MM.1S (cell line): Measurements from ENCODE around the gene PCNX1.

ENCODE experiments used
- DNase-seq: peaks from one replicate; pipeline ENCODE4 v3.0.0-alpha.2; 2015
- H2AFZ ChIP-seq: fragments of 300-600 bp; sonication (generic); 2 replicates; pipeline ENCODE4 v1.6.0; 2016; ENCODE audit warnings: antibody characterized with exemption, low read length
- H3F3A ChIP-seq: fragments of 300-600 bp; sonication (generic); 2 replicates; pipeline ENCODE4 v1.6.1; 2016; ENCODE audit warnings: mild to moderate bottlenecking, antibody characterized with exemption, low read length, moderate library complexity, mixed read lengths; ENCODE audit not compliant: insufficient read depth
- H3K27ac ChIP-seq: fragments of 300-600 bp; sonication (generic); 2 replicates; pipeline ENCODE4 v1.5.1; 2016; ENCODE audit warnings: mild to moderate bottlenecking, low read length
- H3K27me3 ChIP-seq: fragments of 300-600 bp; sonication (generic); replicated peaks from 2 replicates; pipeline ENCODE4 v1.6.0; 2016; ENCODE audit warnings: low read length; ENCODE audit not compliant: insufficient read depth
- H3K36me3 ChIP-seq: fragments of 300-600 bp; sonication (generic); replicated peaks from 2 replicates; pipeline ENCODE4 v1.6.1; 2016; ENCODE audit warnings: mild to moderate bottlenecking, low read length, mixed read lengths; ENCODE audit not compliant: insufficient read depth
- H3K4me1 ChIP-seq: fragments of 300-600 bp; sonication (generic); 2 replicates; pipeline ENCODE4 v1.6.1; 2016; ENCODE audit warnings: low read length, mixed read lengths
- H3K4me2 ChIP-seq: fragments of 300-600 bp; sonication (generic); 2 replicates; pipeline ENCODE4 v1.6.0; 2016; ENCODE audit warnings: low read depth, low read length
- H3K4me3 ChIP-seq: fragments of 300-600 bp; sonication (generic); 2 replicates; pipeline ENCODE4 v1.5.1; 2016; ENCODE audit warnings: low read length, mixed read lengths
- H3K79me2 ChIP-seq: fragments of 300-600 bp; sonication (generic); 2 replicates; pipeline ENCODE4 v1.6.1; 2016; ENCODE audit warnings: mixed run types, low read length, mixed read lengths
- H3K9ac ChIP-seq: fragments of 300-600 bp; sonication (generic); 2 replicates; pipeline ENCODE4 v1.6.1; 2016; ENCODE audit warnings: low read length, mixed read lengths
- H3K9me2 ChIP-seq: fragments of 300-600 bp; sonication (generic); replicated peaks from 2 replicates; pipeline ENCODE4 v1.6.1; 2016; ENCODE audit warnings: mild to moderate bottlenecking, low read length, mixed read lengths; ENCODE audit not compliant: insufficient read depth
- H3K9me3 ChIP-seq: fragments of 300-600 bp; sonication (generic); replicated peaks from 2 replicates; pipeline ENCODE4 v1.6.1; 2016; ENCODE audit warnings: mild to moderate bottlenecking, low read length, mixed read lengths; ENCODE audit not compliant: insufficient read depth
- H4K20me1 ChIP-seq: fragments of 300-600 bp; sonication (generic); 2 replicates; pipeline ENCODE4 v1.6.1; 2016; ENCODE audit warnings: mild to moderate bottlenecking, low read length, moderate library complexity, mixed read lengths; ENCODE audit not compliant: insufficient read depth
- CTCF ChIP-seq: fragments of 300-600 bp; sonication (generic); IDR thresholded peaks from 2 replicates; pipeline ENCODE4 v1.5.1; 2016; ENCODE audit warnings: antibody characterized with exemption, low read length, mixed read lengths
- EZH2 ChIP-seq: fragments of 300-600 bp; sonication (generic); optimal IDR thresholded peaks from 2 replicates; pipeline ENCODE3; 2017; ENCODE audit warnings: low read depth, mild to moderate bottlenecking, antibody characterized with exemption, low read length, mixed read lengths
- EZH2phosphoT487 ChIP-seq: fragments of 300-600 bp; sonication (generic); IDR thresholded peaks from 2 replicates; pipeline ENCODE4 v1.6.1; 2018; ENCODE audit warnings: antibody characterized with exemption, low read length

PCNX1 gene

GRCh38 chr14:70885343-70886022, 21.8 kb upstream of the PCNX1 start:
- H2AFZ ChIP-seq, result no peak overlapping the region
- no peaks in the 10 kb centered on the region for H3K9me2 ChIP-seq
- H3K27ac ChIP-seq, result peak overlapping the region; percentile 91; the same call in 1 of the 2 replicates
- no peak overlapping the region for H3K4me3 ChIP-seq
- H3F3A ChIP-seq, result peaks cover 17% of the 10 kb centered on the region
- no peak for DNase-seq
- no peaks in the 10 kb centered on the region for H4K20me1 ChIP-seq
- H3K36me3 ChIP-seq, result no peaks in the 10 kb centered on the region
- peak overlapping the region; percentile 83; the same call in 1 of the 2 replicates for H3K4me2 ChIP-seq
- H3K79me2 ChIP-seq, result no peaks in the 10 kb centered on the region
- H3K27me3 ChIP-seq, result no peaks in the 10 kb centered on the region
- H3K9ac ChIP-seq, result no peak overlapping the region
- H3K9me3 ChIP-seq, result no peaks in the 10 kb centered on the region
- H3K4me1 ChIP-seq, result peaks cover 34% of the 10 kb centered on the region
- TF ChIP-seq EZH2 (no peak), EZH2phosphoT487 (no peak), CTCF (no peak)

GRCh38 chr14:70886421-70887206, 20.6 kb upstream of the PCNX1 start:
- TF ChIP-seq EZH2phosphoT487 (no peak), EZH2 (no peak), CTCF (no peak)
- Histone ChIP-seq H3K27ac (peak overlapping the region; percentile 91), H3K27me3 (no peaks in the 10 kb centered on the region), H2AFZ (0 out of 2 replicates have a peak overlapping the region, but pooled peaks have one; percentile 42), H3K4me2 (peak overlapping the region; percentile 83), H3K9me3 (no peaks in the 10 kb centered on the region), H3K79me2 (no peaks in the 10 kb centered on the region), H3F3A (peaks cover 17% of the 10 kb centered on the region), H3K4me3 (peak overlapping the region; percentile 47), H3K9me2 (no peaks in the 10 kb centered on the region), H3K9ac (peak overlapping the region; percentile 42; the same call in 1 of the 2 replicates), H3K4me1 (peaks cover 34% of the 10 kb centered on the region), H3K36me3 (no peaks in the 10 kb centered on the region), H4K20me1 (no peaks in the 10 kb centered on the region)
- DNase-seq, result peak; percentile 75

- H3K27me3 ChIP-seq, result no peaks in the 10 kb centered on the region
- peak overlapping the region; percentile 42; the same call in 1 of the 2 replicates for H3K9ac ChIP-seq
- H3K4me2 ChIP-seq, result peak overlapping the region; percentile 83
- peak; percentile 17 for DNase-seq
- H3K36me3 ChIP-seq, result no peaks in the 10 kb centered on the region
- H3K27ac ChIP-seq, result peak overlapping the region; percentile 91
- H3K9me3 ChIP-seq, result no peaks in the 10 kb centered on the region
- peak overlapping the region; percentile 42; the same call in 1 of the 2 replicates for H2AFZ ChIP-seq
- H3K4me1 ChIP-seq, result peaks cover 34% of the 10 kb centered on the region
- TF ChIP-seq CTCF (no peak), EZH2phosphoT487 (no peak), EZH2 (no peak)
- no peaks in the 10 kb centered on the region for H3K9me2 ChIP-seq
- peaks cover 17% of the 10 kb centered on the region for H3F3A ChIP-seq
- H3K79me2 ChIP-seq, result no peaks in the 10 kb centered on the region
- no peaks in the 10 kb centered on the region for H4K20me1 ChIP-seq
- H3K4me3 ChIP-seq, result peak overlapping the region; percentile 47
Measured at GRCh38 chr14:70887207-70887681, 20.0 kb upstream of the PCNX1 start.
